Mucosa of descending colon (tissue), 3 donors: Measurements from ENCODE around the gene RYR3. TPM values are rescaled to one million over a fixed set of nuclear protein-coding genes. Genes with fewer than 3 reads are reported as not detected.

ENCODE experiments used
- ATAC-seq: fragments of 200-7000 bp; cut with Tn5 transposase; one replicate; pipeline ENCODE4 v1.9.1; 2020; ENCODE audit warnings: mild to moderate bottlenecking, moderate library complexity
- DNase-seq, 3 donors: peaks; one replicate each; pipeline ENCODE4 v3.0.0-alpha.2; 2020
- H3K36me3 ChIP-seq: fragments of 200-600 bp; one replicate; pipeline ENCODE4 v1.8.0; 2021; ENCODE audit warnings: low read depth, mild to moderate bottlenecking
- H3K4me1 ChIP-seq: fragments of 200-600 bp; one replicate; pipeline ENCODE4 v1.8.0; 2021; ENCODE audit warnings: low read depth, mild to moderate bottlenecking
- H3K4me3 ChIP-seq: fragments of 200-600 bp; one replicate; pipeline ENCODE4 v1.8.0; 2021; ENCODE audit warnings: mild to moderate bottlenecking
- H3K9me3 ChIP-seq: fragments of 200-600 bp; one replicate; pipeline ENCODE4 v1.8.0; 2021; ENCODE audit warnings: mild to moderate bottlenecking
- CTCF ChIP-seq: fragments of 200-600 bp; IDR thresholded peaks from one replicate; pipeline ENCODE4 v1.8.0; 2022; ENCODE audit warnings: antibody characterized with exemption, mild to moderate bottlenecking
- intact Hi-C, 2 donors: fragments of 100-400 bp; cut with DNase I in 1 of 2; cut with micrococcal nuclease in 1 of 2; formaldehyde crosslinking; loops; one replicate each; pipeline versions ENCODE4 v1.11.0 to v1.11.1; 2022; cut with DNase I, micrococcal nuclease
- total RNA-seq, 3 donors: library from RNA; stranded (reverse); fragmentation: NEBNext Ultra II Directional in 2 of 3; extraction: Animal tissue kit (Norgen Biotek cat#: 25700) in 2 of 3; gene quantifications; one replicate each; pipeline versions ENCODE4 v1.2.1 to v1.2.4, GENCODE V29; 2021 to 2023
- donor health status: DM: no; HTN: no; CAD: no; lungs with moderate emphysema.
- donor health status: DM: no; HTN: no; CAD: no.
- donor health status: DM: no; HTN: yes; CAD: no.

RYR3 gene
- total RNA-seq, 3 donors from 2014 or later = 0.84 to 16.4 (median 1.1) TPM

- intact Hi-C loops = no loop called here
Measured at GRCh38 chr15:33756961-33757360, 446.2 kb downstream of the RYR3 start.

GRCh38 chr15:33757516-33758232, 446.9 kb downstream of the RYR3 start:
- intact Hi-C loops = no loop called here
- TF ChIP-seq CTCF = no peak
- Histone ChIP-seq H3K9me3 (no peaks in the 10 kb centered on the region), H3K4me1 (no peaks in the 10 kb centered on the region), H3K36me3 (no peaks in the 10 kb centered on the region), H3K4me3 (no peak overlapping the region)
- ATAC-seq (no peak), DNase-seq (no peak)

More at GRCh38 chr15:33756961-33757360, 446.2 kb downstream of the RYR3 start:
- no peak overlapping the region for H3K4me3 ChIP-seq
- no peak for TF ChIP-seq CTCF
- no peaks in the 10 kb centered on the region for H3K4me1 ChIP-seq
- H3K9me3 ChIP-seq = no peaks in the 10 kb centered on the region
- no peak for ATAC-seq
- no peaks in the 10 kb centered on the region for H3K36me3 ChIP-seq
- peak in 1 of 3 donors; percentile 9 for DNase-seq

- DNase-seq (no peak), ATAC-seq (no peak)
- no peaks in the 10 kb centered on the region for H3K4me1 ChIP-seq
- no peak overlapping the region for H3K4me3 ChIP-seq
- intact Hi-C loops = no loop called here
- no peaks in the 10 kb centered on the region for H3K36me3 ChIP-seq
- no peaks in the 10 kb centered on the region for H3K9me3 ChIP-seq
- no peak for TF ChIP-seq CTCF
Measured at GRCh38 chr15:33766389-33766788, 455.6 kb downstream of the RYR3 start.

- Histone ChIP-seq H3K9me3 (no peaks in the 10 kb centered on the region), H3K4me3 (no peak overlapping the region), H3K4me1 (no peaks in the 10 kb centered on the region), H3K36me3 (no peaks in the 10 kb centered on the region)
- ATAC-seq (no peak), DNase-seq (no peak)
- intact Hi-C loops = no loop called here
- TF ChIP-seq CTCF = no peak
Measured at GRCh38 chr15:33768670-33769190, 458.0 kb downstream of the RYR3 start.

GRCh38 chr15:33773969-33774368, 463.2 kb downstream of the RYR3 start:
- TF ChIP-seq CTCF = no peak
- Histone ChIP-seq H3K4me1 (no peaks in the 10 kb centered on the region), H3K36me3 (no peaks in the 10 kb centered on the region), H3K4me3 (no peak overlapping the region), H3K9me3 (no peaks in the 10 kb centered on the region)
- intact Hi-C loops = no loop called here
- DNase-seq (no peak), ATAC-seq (no peak)
